HG03575 (cell line): Measurements from ENCODE around the gene FAM151A.
"Not testable (repeated sequence)": the region's sequence is repeated elsewhere in the genome, so short reads cannot be mapped to it uniquely, and the experiment has no call there.

Source experiments
- ATAC-seq: cut with Tn5 transposase; IDR thresholded peaks from one replicate; pipeline ENCODE4 v1.9.1; 2021; ENCODE audit not compliant: unreplicated experiment, insufficient number of reproducible peaks, low FRiP score; ENCODE audit errors: extremely low read depth

FAM151A gene

DNA sequence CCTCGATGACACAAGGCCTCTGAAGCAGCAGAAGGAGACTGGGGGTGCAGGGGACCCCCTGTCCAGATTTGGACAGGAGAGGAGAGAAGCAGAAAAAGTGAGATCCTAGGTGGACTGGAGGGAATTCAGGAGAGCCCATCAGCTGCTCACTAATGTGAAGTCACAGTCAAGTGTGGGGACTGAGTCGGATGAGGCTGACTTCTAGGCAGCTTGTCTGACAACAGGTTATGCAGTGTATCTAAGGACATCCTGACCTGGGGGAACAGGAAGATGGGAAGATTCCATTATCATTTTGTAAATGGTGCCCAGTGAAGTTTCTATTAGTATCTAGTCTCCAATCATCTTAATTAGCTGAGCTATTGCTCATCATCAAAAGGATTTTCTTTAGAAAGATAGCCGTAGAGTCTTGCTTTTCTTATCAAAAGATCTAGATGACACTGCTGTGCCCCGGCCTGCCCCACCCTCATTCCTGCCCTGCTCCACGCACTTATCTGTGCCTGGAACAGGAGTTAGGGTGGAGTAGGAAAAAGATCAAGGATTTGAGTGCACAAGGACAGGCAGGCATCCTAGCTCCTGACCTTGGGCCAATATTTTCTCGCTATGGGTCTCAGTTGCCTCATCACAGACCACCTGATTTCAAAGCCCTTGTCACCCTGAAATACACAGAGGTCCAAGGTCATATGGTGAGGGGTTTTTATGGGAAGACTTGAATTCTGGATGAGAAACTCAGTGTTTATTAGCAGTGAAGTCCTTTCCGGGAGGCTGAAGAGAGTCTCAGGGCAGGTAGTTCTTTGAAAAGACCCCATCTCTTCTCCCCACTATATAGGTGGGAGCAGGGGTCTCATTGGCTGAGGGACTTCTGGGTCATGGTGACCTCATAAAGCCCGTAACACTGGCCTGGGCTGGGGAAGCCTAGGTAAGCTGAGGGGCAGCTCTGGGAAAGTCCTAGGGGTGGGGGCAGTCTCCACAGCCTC, 17.8 kb upstream of the FAM151A start, which contains the start of gene MROH7:
Gene MROH7, plus strand, starts transcription at position 924 of the 974 bp plus-strand sequence. CDS start 11,141 bp downstream, outside the sequence.
- no peak for ATAC-seq

DNA sequence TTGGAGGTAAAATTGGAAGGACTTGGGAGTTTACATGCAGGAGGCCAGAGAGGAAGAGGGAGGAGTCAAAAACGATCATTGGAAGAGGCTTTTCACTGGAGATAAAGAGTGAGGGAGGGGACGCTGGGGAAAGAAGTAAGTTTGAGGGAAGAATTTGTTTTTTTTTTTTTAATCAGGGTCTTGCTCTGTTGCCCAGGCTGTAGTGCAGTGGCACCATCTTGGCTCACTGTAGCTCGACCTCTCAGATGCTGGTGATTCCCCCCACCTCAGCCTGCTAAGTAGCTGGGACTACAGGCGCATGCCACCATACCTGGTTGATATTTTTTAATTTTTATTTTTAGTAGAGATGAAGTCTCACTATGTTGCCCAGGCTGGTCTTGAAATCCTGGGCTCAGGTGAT, 17.0 kb upstream of the FAM151A start:
- no peak for ATAC-seq

DNA sequence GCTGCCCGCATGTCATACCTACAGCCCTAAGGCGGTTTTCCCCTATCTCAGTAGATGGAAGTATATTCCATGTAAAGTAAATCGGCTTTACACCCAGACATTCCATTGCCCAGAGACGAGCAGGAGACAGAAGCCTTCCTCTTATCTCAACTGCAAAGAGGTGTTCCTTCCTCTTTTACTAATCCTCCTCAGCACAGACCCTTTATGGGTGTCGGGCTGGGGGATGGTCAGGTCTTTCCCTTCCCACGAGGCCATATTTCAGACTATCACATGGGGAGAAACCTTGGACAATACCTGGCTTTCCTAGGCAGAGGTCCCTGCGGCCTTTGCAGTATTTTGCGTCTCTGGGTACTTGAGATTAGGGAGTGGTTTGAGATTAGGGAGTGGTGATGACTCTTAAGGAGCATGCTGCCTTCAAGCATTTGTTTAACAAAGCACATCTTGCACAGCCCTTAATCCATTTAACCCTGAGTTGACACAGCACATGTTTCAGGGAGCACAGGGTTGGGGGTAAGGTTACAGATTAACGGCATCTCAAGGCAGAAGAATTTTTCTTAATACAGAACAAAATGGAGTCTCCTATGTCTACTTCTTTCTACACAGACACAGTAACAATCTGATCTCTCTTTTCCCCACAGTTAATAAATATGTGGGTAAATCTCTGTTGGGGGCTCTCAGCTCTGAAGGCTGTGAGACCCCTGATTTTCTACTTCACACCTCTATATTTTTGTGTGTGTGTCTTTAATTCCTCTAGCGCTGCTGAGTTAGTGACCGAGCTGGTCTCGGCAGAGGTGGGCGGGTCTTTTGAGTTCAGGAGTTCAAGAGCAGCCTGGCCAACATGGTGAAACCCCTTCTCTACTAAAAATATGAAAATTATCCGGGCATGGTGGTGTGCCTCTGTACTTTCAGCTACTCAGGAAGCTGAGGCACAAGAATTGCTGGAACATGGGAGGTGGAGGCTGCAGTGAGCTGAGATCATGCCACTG, 13.4 kb upstream of the FAM151A start:
- ATAC-seq, result not testable (repeated sequence)

DNA sequence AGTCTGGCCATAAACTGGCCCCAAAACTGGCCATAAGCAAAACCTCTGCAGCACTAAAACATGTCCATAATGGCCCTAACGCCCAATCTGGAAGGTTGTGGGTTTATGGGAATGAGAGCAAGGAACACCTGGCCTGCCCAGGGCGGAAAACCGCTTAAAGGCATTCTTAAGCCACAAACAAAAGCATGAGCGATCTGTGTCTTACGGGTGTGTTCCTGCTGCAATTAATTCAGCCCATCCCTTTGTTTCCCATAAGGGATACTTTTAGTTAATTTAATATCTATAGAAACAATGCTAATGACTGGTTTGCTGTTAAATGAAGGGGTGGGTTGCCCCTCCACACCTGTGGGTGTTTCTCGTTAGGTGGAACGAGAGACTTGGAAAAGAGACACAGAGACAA, 12.5 kb upstream of the FAM151A start:
- not testable (repeated sequence) for ATAC-seq

DNA sequence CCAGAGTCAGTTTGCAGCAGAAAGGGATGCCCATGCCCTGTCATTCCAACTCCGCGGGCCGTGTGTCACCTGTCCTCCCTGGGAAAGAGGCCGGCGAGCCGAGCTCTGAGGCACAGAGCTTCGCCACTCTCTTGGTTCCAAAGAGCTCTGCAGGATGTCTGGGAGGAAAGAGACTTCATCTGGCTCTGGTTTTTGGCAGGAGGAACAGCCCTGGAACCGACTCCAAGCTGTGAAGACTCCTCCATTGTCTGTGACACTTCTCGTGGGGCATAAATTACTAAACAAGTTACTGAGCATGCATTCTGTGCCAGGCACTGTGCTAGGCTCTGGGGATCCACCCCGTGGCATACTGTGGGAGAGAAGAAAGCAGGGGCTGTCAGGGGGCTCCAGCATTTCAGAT, 3.9 kb upstream of the FAM151A start:
- no peak for ATAC-seq

DNA sequence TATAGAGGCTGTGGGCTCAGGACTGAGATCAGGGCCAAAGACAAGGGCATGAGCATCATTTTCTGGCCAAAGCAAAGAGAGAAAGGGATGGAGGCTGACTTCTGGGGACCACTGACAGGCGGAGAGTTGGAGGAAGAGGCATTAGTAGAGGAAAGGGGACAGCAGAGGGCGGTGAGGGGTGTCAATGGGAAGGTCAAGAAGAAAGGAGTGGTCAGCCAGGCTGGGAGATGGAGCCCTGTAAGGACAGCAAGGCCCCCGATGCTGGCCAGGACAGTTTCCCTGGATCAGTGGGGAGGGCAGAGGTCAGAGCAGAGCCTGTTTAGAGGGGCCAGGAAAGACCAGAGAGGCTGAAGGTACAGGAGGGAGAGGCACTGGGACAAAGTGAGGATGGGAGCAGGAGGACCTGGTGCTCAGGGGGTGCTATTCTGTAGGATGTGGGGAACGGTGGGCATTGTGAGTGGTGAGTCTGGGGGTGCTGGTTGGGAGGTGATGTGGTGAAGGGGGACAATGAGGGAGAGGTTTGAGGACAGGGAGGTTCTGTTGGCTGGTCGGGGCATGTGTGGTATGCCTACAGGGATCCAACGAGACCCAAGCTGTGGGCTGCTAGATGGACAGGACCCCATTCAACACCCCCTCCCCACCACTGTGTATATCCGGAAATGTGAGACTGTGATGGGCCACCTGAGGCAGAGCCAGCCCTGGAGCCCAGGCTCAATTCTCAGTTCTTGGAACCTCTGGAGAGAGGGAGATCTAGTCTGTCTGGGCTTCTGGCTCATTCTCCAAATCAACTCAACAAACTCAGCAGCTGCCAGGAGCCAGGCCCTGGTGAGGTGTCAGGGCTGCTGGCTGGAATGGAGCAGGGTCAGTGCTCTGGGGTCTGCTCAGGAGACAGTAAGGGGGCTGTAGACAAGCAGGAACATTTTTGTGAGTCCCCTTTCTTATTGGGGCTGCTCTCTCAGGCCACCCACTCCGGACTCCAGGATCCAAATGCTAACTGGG, 1.4 kb upstream of the FAM151A start:
- ATAC-seq, result no peak

DNA sequence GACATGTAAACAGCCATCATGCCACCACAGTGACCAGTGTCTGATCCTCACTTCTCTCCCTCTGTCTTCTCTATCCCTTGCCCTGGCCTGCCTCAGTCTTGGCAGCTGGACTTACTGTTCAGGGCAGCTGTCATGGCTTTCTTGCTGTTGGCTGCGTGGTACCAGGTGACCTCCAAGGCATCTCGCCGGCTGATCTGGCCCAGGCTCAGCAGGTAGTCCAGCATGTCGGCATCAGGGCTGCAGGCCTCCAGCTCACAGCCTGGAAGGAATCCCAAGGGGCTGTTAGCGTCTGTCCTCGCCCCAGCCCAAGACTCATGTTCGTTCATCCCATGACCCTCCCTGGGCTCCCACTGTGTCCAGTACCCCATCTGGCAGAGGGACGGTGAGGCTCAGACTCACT, 3.6 kb downstream of the FAM151A start:
- ATAC-seq, result no peak

DNA sequence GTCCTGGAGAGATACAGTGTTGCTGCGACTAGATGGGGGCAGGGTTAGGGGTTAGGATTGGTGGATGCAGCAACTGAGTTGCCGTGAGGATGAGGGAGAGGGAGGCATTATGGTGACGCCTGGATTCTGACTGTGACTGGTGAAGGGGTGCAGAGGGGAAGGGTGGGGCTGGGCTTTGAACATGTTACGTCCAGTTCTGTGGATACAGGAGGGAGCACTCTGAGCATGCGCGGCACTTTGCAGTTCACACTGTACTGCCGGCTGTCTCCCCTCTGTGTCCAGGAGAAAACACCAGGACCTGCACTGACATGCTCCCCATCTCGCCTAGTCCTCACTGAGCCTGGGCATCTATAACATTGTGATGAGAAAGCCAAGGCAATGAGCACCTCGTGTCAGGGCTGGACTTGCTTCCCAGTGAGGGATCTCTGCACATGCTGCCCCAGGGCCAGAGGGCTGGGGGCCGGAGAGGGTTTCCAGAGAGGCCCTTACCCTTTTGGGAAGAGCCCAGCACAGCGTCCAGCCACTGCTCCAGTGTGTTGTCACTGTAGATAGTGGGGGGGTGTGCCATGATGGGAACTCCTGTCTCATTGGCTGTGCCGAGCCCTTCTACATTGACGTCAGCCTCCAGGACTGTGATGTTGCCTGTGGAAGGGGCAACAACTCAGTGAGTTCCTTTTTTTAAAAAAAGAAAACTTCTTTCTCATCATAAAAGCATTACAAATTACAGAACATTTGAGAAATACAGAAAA, 7.6 kb downstream of the FAM151A start:
- no peak for ATAC-seq

DNA sequence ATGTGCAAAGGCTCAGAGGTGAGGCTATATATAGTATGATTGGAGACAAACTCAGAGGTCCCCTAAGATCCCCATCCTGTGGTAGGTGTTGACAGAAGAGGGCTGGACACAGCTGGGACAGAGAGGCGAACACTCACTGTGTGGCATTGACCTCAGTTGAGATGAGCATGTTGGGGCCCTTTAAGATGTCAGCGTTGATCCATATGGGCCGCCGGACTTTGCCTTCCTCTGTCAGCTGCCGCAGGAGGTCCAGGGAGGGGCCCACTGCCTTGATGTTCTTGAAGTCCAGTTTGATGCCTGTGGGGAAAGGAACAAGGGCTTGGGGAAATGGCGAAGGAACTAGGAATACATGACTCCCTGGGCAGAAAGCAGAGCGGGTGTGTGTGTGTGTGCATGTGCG, 8.8 kb downstream of the FAM151A start:
- ATAC-seq, result no peak

DNA sequence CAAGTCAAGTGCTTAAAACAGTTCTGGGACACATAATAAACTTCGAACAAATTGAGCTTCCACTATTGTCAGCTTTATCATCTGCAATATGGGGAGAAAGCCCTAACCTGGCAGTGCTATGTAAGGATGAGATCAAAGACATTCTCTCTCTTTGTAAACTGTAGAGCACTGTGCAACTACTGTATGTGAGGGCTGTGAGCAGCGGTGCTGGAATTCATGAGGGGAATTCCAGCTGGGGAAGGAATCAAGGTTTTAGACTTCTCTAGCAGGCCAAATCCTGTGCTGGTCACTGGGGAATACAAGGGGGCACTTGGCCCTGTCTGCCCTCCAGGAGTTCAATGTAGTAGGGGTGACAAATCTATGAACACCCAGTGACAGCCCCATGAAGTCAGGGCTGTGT, 9.3 kb downstream of the FAM151A start:
- ATAC-seq, result no peak

DNA sequence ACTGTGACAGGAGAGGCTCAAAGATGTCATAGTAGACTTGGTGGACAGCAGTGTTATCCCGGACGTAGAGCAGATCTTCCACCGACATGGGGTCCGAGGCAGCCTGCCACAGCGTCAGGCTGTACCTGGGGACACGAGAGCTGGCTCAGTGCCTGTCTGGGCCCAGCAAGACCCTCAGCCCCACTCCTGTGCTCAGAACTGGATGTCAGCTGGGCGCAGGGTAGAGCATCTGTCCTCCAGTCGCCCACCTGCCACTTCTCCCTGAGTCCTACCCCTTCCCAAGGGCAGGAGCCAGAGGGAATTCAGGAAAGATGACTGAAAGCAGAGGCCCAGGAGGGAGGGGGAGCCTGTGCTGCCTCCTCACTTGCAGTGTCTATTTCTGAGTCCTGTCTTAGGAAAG, 11.7 kb downstream of the FAM151A start:
- no peak for ATAC-seq

DNA sequence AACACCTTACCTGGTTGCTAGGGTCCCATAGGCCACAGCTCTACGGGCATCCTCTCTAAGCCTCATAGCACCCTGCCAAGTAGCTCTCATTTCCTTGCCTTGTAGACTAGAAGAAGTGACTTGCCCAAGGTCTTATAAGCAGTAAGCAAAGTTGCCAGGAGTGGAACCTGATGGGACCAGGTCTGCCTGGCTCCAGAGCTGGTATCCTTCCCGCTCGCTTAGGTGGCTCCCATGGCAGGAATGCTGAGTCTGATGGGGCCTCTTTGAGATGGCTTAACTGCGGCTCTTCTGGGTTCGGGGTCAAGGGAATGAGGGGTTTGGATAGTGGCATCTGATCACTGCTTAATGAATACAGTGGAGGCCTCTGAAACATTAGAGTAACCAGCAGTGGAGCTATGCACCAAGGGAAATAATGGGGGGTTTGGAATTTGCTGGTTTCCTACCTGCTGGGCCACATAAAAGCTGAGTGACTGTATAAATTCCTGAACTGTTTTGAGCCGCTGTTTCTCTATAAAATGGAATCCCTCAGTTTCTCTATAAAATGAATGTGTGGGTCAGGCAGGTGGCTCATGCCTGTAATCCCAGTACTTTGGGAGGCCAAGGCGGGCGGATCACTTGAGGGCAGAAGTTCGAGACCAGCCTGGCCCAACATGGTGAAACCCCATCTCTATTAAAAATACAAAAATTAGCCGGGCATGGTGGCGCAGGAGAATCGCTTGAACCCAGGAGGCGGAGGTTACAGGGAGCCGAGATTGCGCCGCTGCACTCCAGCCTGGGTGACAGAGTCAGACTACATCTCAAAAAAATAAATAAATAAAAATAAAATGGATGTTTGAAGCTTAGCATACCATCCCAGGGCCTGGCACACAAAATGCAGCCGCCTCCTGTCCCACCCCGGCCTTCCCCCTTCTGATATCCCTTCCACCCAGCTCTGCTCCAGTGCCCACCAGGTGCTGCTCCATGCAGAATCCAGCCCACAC, 12.4 kb downstream of the FAM151A start:
- ATAC-seq, result no peak

DNA sequence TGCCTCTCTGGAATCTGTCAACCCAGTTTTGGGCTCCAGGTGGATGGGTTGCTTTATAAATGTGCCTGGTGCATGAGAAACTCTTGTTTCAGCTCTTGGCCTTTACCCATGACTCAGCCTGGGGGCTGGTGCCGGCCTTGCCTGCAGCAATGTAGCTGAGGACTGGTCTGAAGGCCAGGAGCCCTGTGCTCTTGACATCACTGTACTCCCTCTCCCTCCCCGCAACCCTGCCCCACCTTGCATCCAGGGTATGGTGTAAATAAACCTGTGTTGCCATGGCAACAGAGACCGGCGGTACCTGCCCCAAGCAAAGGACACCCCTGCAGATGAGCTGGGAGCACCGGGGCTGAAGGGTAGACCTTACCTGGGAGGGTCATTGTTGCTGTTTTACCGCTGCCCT, 13.3 kb downstream of the FAM151A start:
- ATAC-seq, result no peak

DNA sequence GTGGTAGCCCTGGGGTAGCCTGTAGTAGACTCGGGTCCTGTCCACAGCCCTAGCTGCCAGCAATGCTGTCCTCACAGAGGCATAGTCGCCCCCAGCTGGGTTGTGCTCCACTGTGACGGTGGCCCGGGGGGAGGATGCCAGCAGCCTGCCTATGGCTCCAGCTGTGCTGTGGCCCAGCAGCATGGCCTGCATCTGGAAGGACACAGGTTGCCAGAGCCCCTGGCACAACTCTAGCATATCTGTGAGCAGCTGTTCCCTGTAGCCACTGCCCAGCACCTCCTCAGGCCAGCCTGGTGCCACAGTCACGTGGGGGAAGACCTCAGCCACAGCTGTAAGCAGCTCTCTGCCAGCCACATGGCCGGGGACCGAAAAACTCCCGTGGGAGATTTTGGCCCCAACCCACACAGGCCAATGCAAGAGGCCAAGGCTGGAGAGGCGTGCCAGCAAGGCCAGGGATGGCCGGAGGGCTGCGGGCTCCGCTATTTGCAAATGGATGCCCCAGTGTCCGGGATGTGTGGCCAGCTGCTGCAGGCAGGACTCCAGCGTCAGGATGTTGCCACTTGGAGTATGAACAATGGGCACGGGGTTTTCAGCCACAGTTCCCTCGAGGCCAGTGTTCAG, 13.9 kb downstream of the FAM151A start:
- ATAC-seq, result no peak

DNA sequence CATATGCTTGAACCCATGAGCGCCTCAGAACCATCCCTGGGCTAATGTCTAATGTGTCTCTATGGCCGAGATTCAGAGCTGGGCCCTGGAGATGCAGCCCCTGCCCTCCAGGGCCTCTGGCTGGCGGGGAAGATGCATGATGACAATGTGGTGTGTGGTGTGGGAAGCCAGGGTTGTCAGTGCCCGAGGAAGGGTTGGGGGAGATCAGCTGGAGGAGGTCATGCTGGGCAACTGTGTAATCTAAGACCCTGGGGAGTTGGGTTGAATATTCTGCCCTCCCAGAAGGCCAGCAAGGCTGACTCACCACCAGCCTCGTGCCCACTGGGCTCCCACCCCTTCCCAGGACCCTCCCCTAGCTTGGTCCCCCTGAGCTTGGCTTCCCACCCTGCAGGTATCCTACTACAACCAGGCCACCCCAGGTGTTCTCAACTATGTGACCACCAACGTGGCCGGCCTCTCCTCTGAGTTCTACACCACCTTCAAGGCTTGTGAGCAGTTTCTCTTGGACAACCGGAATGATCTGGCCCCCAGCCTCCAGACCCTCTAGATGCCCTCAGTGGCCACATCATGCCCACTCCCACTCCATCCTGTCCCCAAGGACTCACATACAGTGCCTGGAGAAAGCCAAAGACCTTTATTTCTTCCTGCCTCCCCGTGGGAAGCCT, 14.6 kb downstream of the FAM151A start:
- ATAC-seq, result no peak
